OCI-LY3 (cell line): Measurements from ENCODE around the gene TWIST2.

ENCODE experiments used
- H2AFZ ChIP-seq: fragments of 200-600, 300-600 bp; shearing (Covaris generic); 2 replicates; pipeline ENCODE4 v1.6.0; 2014; ENCODE audit warnings: antibody characterized with exemption, low read depth, low read length
- H3K27ac ChIP-seq: fragments of 200-600, 300-600 bp; sonication (generic); 2 replicates; pipeline ENCODE4 v1.5.1; 2014; ENCODE audit warnings: mild to moderate bottlenecking, low read length, moderate library complexity, mixed read lengths
- H3K27me3 ChIP-seq: fragments of 200-600, 300-600 bp; sonication (generic); 2 replicates; pipeline ENCODE4 v1.6.1; 2014; ENCODE audit warnings: low read depth, low read length, mixed read lengths
- H3K36me3 ChIP-seq: fragments of 200-600, 300-600 bp; sonication (generic); replicated peaks from 2 replicates; pipeline ENCODE3; 2014; ENCODE audit warnings: low read depth, low read length, mixed read lengths
- H3K4me1 ChIP-seq: fragments of 300-600, 200-600 bp; sonication (generic); 2 replicates; pipeline ENCODE4 v1.6.1; 2014; ENCODE audit warnings: low read length, mixed read lengths
- H3K4me2 ChIP-seq: fragments of 200-600, 300-600 bp; sonication (generic); 2 replicates; pipeline ENCODE4 v1.6.1; 2014; ENCODE audit warnings: low read length, mixed read lengths
- H3K4me3 ChIP-seq: fragments of 300-600, 200-600 bp; sonication (generic); 2 replicates; pipeline ENCODE4 v1.5.1; 2014; ENCODE audit warnings: antibody characterized with exemption, mild to moderate bottlenecking, low read length, moderate library complexity
- H3K79me2 ChIP-seq: fragments of 300-600, 200-600 bp; shearing (Covaris generic); 2 replicates; pipeline ENCODE4 v1.6.1; 2014; ENCODE audit warnings: mild to moderate bottlenecking, low read length, mixed read lengths
- H3K9ac ChIP-seq: fragments of 300-600, 200-600 bp; shearing (Covaris generic); 2 replicates; pipeline ENCODE4 v1.6.0; 2014; ENCODE audit warnings: mild to moderate bottlenecking, low read length, moderate library complexity
- H3K9me3 ChIP-seq: fragments of 200-600, 300-600 bp; shearing (Covaris generic); 2 replicates; pipeline ENCODE4 v1.6.1; 2014; ENCODE audit warnings: low read length, mixed read lengths; ENCODE audit not compliant: insufficient read depth
- H4K20me1 ChIP-seq: fragments of 200-600, 300-600 bp; sonication (generic); 2 replicates; pipeline ENCODE4 v1.6.1; 2016; ENCODE audit warnings: low read length, mixed read lengths; ENCODE audit not compliant: insufficient read depth
- CTCF ChIP-seq: fragments of 200-600, 300-600 bp; sonication (generic); IDR thresholded peaks from 2 replicates; pipeline ENCODE4 v1.5.1; 2014; ENCODE audit warnings: antibody characterized with exemption, low read length, low read depth
- EZH2phosphoT487 ChIP-seq: fragments of 200-600 bp; shearing (Covaris generic); IDR thresholded peaks from 2 replicates; pipeline ENCODE4 v1.6.1; 2018; ENCODE audit warnings: antibody characterized with exemption, mixed run types, low read depth

TWIST2 gene

GRCh38 chr2:238915196-238915595 lies 67.3 kb downstream of the TWIST2 start:
- H3K4me3 ChIP-seq: no peak overlapping the region
- H3K79me2 ChIP-seq: no peaks in the 10 kb centered on the region
- H3K27me3 ChIP-seq: no peaks in the 10 kb centered on the region
- no peaks in the 10 kb centered on the region for H3K36me3 ChIP-seq
- H2AFZ ChIP-seq: no peak overlapping the region
- no peaks in the 10 kb centered on the region for H3K9me3 ChIP-seq
- H3K4me2 ChIP-seq: no peak overlapping the region
- H3K4me1 ChIP-seq: no peaks in the 10 kb centered on the region
- TF ChIP-seq CTCF (no peak), EZH2phosphoT487 (no peak)
- no peaks in the 10 kb centered on the region for H4K20me1 ChIP-seq
- no peak overlapping the region for H3K9ac ChIP-seq
- no peak overlapping the region for H3K27ac ChIP-seq

GRCh38 chr2:238915596-238915995 lies 67.7 kb downstream of the TWIST2 start:
- Histone ChIP-seq H3K36me3 (no peaks in the 10 kb centered on the region), H2AFZ (no peak overlapping the region), H4K20me1 (no peaks in the 10 kb centered on the region), H3K4me1 (no peaks in the 10 kb centered on the region), H3K27ac (no peak overlapping the region), H3K9ac (no peak overlapping the region), H3K27me3 (no peaks in the 10 kb centered on the region), H3K9me3 (no peaks in the 10 kb centered on the region), H3K4me2 (no peak overlapping the region), H3K79me2 (no peaks in the 10 kb centered on the region), H3K4me3 (no peak overlapping the region)
- TF ChIP-seq EZH2phosphoT487 (no peak), CTCF (no peak)

- no peaks in the 10 kb centered on the region for H3K36me3 ChIP-seq
- H3K79me2 ChIP-seq: no peaks in the 10 kb centered on the region
- H3K27me3 ChIP-seq: no peaks in the 10 kb centered on the region
- H3K4me2 ChIP-seq: no peak overlapping the region
- no peaks in the 10 kb centered on the region for H3K9me3 ChIP-seq
- H2AFZ ChIP-seq: no peak overlapping the region
- H3K4me3 ChIP-seq: no peak overlapping the region
- no peaks in the 10 kb centered on the region for H4K20me1 ChIP-seq
- H3K27ac ChIP-seq: no peak overlapping the region
- no peaks in the 10 kb centered on the region for H3K4me1 ChIP-seq
- no peak overlapping the region for H3K9ac ChIP-seq
- TF ChIP-seq EZH2phosphoT487: no peak
- TF ChIP-seq CTCF: no peak
These were observed 68.4 kb downstream of the TWIST2 start for GRCh38 chr2:238916176-238916874.

- Histone ChIP-seq H3K27me3 (no peaks in the 10 kb centered on the region), H3K4me2 (no peak overlapping the region), H4K20me1 (no peaks in the 10 kb centered on the region), H3K4me3 (no peak overlapping the region), H2AFZ (no peak overlapping the region), H3K36me3 (no peaks in the 10 kb centered on the region), H3K9me3 (no peaks in the 10 kb centered on the region), H3K4me1 (no peaks in the 10 kb centered on the region), H3K9ac (no peak overlapping the region), H3K79me2 (no peaks in the 10 kb centered on the region), H3K27ac (no peak overlapping the region)
- TF ChIP-seq CTCF (no peak), EZH2phosphoT487 (no peak)
These were observed 69.1 kb downstream of the TWIST2 start for GRCh38 chr2:238916875-238917590.
